ENCODE results near the gene GRIK1.
"Not testable (repeated sequence)": the region's sequence is repeated elsewhere in the genome, so short reads cannot be mapped to it uniquely, and the experiment has no call there.

The GRIK1 gene

GRCh38 chr21:29961291-29962027 is 21.7 kb upstream of the GRIK1 start:
- no peak for TF ChIP-seq CTCF (IDR thresholded peaks at IDR 0.05)
- Histone ChIP-seq H3K27ac (no peak overlapping the region), H3K27me3 (no peaks in the 10 kb centered on the region), H3K4me3 (ENCODE audit: low read depth in 1 of 2, low read length in 1 of 2) (no peak overlapping the region), H3K4me1 (ENCODE audit: control insufficient read depth in 1 of 2, insufficient read depth in 1 of 2, low read depth in 1 of 2, low read length in 1 of 2) (no peaks in the 10 kb centered on the region), H3K9me3 (no peaks in the 10 kb centered on the region), H3K36me3 (no peaks in the 10 kb centered on the region)

GRCh38 chr21:29958551-29958950 is 18.8 kb upstream of the GRIK1 start:
- no peaks in the 10 kb centered on the region for H3K27me3 ChIP-seq
- H3K9me3 ChIP-seq = no peaks in the 10 kb centered on the region
- no peak overlapping the region for H3K4me3 ChIP-seq (ENCODE audit: low read depth in 1 of 2, low read length in 1 of 2)
- TF ChIP-seq CTCF (IDR thresholded peaks at IDR 0.05) = no peak
- H3K27ac ChIP-seq = no peak overlapping the region
- no peaks in the 10 kb centered on the region for H3K36me3 ChIP-seq
- no peaks in the 10 kb centered on the region for H3K4me1 ChIP-seq (ENCODE audit: control insufficient read depth in 1 of 2, insufficient read depth in 1 of 2, low read depth in 1 of 2, low read length in 1 of 2)

- H3K4me3 ChIP-seq (ENCODE audit: low read depth in 1 of 2, low read length in 1 of 2) = not testable (repeated sequence)
These were observed 18.2 kb upstream of the GRIK1 start for GRCh38 chr21:29958035-29958434.

GRCh38 chr21:29953690-29954089 is 13.9 kb upstream of the GRIK1 start:
- TF ChIP-seq CTCF (IDR thresholded peaks at IDR 0.05) = no peak
- no peaks in the 10 kb centered on the region for H3K36me3 ChIP-seq
- no peaks in the 10 kb centered on the region for H3K4me1 ChIP-seq (ENCODE audit: control insufficient read depth in 1 of 2, insufficient read depth in 1 of 2, low read depth in 1 of 2, low read length in 1 of 2)
- no peaks in the 10 kb centered on the region for H3K9me3 ChIP-seq
- no peak overlapping the region for H3K27ac ChIP-seq
- H3K4me3 ChIP-seq (ENCODE audit: low read depth in 1 of 2, low read length in 1 of 2) = no peak overlapping the region
- no peaks in the 10 kb centered on the region for H3K27me3 ChIP-seq

More at GRCh38 chr21:29958035-29958434, 18.2 kb upstream of the GRIK1 start:
- not testable (repeated sequence) for H3K4me1 ChIP-seq (ENCODE audit: control insufficient read depth in 1 of 2, insufficient read depth in 1 of 2, low read depth in 1 of 2, low read length in 1 of 2); H3K27ac ChIP-seq; H3K36me3 ChIP-seq; H3K27me3 ChIP-seq; H3K9me3 ChIP-seq

- Histone ChIP-seq H3K4me1 (ENCODE audit: control insufficient read depth in 1 of 2, insufficient read depth in 1 of 2, low read depth in 1 of 2, low read length in 1 of 2) (no peaks in the 10 kb centered on the region), H3K4me3 (ENCODE audit: low read depth in 1 of 2, low read length in 1 of 2) (no peak overlapping the region), H3K36me3 (no peaks in the 10 kb centered on the region), H3K27ac (no peak overlapping the region), H3K27me3 (no peaks in the 10 kb centered on the region), H3K9me3 (no peaks in the 10 kb centered on the region)
- TF ChIP-seq CTCF (IDR thresholded peaks at IDR 0.05) = no peak
These were observed 13.3 kb upstream of the GRIK1 start for GRCh38 chr21:29953072-29953471.

GRCh38 chr21:29951911-29952310 is 12.1 kb upstream of the GRIK1 start:
- H3K27me3 ChIP-seq = no peaks in the 10 kb centered on the region
- TF ChIP-seq CTCF (IDR thresholded peaks at IDR 0.05) = no peak
- H3K9me3 ChIP-seq = no peaks in the 10 kb centered on the region
- no peaks in the 10 kb centered on the region for H3K4me1 ChIP-seq (ENCODE audit: control insufficient read depth in 1 of 2, insufficient read depth in 1 of 2, low read depth in 1 of 2, low read length in 1 of 2)
- H3K27ac ChIP-seq = no peak overlapping the region
- no peak overlapping the region for H3K4me3 ChIP-seq (ENCODE audit: low read depth in 1 of 2, low read length in 1 of 2)
- H3K36me3 ChIP-seq = no peaks in the 10 kb centered on the region

Data from neutrophil (primary cell).